ENCODE data around the gene ESPNL.
"Not testable (repeated sequence)": the region's sequence is repeated elsewhere in the genome, so short reads cannot be mapped to it uniquely, and the experiment has no call there.

DNA sequence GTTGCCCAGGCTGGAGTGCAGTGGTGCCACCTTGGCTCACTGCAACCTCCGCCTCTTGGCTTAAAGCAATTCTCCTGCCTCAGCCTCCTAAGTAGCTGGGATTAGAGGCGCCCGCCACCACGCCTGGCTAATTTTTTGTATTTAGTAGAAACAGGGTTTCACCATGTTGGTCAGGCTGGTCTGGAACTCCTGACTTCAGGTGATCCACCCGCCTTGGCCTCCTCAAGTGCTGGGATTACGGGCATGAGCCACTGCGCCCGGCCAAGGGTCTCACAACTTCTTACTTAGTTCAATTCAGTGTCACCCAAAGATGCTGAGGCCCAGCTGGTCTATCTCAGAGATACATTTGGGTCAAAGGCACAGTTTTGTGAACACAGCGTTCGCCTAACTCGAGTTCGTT is 15.6 kb downstream of the ESPNL start:
- TF ChIP-seq, protein P1, sequence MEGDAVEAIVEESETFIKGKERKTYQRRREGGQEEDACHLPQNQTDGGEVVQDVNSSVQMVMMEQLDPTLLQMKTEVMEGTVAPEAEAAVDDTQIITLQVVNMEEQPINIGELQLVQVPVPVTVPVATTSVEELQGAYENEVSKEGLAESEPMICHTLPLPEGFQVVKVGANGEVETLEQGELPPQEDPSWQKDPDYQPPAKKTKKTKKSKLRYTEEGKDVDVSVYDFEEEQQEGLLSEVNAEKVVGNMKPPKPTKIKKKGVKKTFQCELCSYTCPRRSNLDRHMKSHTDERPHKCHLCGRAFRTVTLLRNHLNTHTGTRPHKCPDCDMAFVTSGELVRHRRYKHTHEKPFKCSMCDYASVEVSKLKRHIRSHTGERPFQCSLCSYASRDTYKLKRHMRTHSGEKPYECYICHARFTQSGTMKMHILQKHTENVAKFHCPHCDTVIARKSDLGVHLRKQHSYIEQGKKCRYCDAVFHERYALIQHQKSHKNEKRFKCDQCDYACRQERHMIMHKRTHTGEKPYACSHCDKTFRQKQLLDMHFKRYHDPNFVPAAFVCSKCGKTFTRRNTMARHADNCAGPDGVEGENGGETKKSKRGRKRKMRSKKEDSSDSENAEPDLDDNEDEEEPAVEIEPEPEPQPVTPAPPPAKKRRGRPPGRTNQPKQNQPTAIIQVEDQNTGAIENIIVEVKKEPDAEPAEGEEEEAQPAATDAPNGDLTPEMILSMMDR (IDR thresholded peaks at IDR 0.05; ENCODE audit: low read depth, low read length): not testable (repeated sequence)
- not testable (repeated sequence) for TF ChIP-seq POLR2A (IDR thresholded peaks at IDR 0.05; ENCODE audit: extremely low read depth, insufficient read length)
- TF ChIP-seq, protein P2, sequence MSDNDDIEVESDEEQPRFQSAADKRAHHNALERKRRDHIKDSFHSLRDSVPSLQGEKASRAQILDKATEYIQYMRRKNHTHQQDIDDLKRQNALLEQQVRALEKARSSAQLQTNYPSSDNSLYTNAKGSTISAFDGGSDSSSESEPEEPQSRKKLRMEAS (IDR thresholded peaks at IDR 0.05; ENCODE audit: low read depth, low read length): not testable (repeated sequence)
